Measurements from ENCODE around the gene ITGA2. TPM values are rescaled to one million over a fixed set of nuclear protein-coding genes. Genes with fewer than 3 reads are reported as not detected.
A peak's percentile ranks its signal among the peaks of the same experiment; 100 is the strongest.
"Not testable (repeated sequence)": the region's sequence is repeated elsewhere in the genome, so short reads cannot be mapped to it uniquely, and the experiment has no call there.

Gene ITGA2
- total RNA-seq, 3 donors from 2014 or later: 8.0 to 20.3 (median 17.6) TPM

DNA sequence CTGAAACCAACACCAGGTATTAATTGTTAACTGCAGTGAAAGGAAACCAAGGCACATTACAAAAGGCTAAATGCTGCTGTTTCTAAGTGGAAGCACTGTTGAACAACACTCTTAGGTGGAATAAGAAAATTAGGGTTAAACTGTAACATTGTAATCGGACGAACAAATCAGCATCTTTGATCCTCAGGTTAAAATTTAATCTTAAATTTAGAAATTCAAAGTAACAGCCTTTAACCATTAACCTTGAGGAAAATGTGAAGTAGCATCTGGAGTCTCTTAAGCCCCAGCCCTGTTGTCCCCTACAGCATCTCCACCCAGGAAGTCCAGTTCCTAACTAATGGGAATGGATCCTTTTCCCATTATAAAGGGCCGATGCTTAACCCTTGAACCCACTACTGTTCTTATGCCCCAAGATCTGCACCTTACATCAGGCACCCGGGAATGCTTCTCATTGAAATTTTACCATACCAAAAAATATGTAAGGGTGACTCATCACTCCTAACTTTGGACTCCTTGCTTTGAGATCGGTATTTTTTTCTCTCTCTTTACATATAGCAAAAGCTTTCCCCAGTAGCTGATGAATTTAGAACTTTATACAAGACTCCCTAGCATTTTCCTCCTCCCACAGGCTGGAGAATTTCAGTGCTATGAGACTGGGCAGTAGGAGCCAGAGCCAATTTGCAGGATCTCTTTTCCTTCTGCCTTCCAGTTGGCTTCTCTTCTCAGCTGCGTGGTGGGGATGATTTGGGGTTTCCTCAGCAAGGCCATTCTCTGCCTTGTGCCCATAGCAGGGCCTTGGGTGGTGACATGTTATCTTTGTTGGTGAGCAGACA, 32.0 kb upstream of the ITGA2 start:
- Histone ChIP-seq H3K36me3 (ENCODE audit: low read depth) (no peaks in the 10 kb centered on the region), H3K4me3 (no peak overlapping the region), H3K9me3 (no peaks in the 10 kb centered on the region), H3K4me1 (ENCODE audit: low read depth) (peaks cover 5% of the 10 kb centered on the region)
- TF ChIP-seq, protein P1, sequence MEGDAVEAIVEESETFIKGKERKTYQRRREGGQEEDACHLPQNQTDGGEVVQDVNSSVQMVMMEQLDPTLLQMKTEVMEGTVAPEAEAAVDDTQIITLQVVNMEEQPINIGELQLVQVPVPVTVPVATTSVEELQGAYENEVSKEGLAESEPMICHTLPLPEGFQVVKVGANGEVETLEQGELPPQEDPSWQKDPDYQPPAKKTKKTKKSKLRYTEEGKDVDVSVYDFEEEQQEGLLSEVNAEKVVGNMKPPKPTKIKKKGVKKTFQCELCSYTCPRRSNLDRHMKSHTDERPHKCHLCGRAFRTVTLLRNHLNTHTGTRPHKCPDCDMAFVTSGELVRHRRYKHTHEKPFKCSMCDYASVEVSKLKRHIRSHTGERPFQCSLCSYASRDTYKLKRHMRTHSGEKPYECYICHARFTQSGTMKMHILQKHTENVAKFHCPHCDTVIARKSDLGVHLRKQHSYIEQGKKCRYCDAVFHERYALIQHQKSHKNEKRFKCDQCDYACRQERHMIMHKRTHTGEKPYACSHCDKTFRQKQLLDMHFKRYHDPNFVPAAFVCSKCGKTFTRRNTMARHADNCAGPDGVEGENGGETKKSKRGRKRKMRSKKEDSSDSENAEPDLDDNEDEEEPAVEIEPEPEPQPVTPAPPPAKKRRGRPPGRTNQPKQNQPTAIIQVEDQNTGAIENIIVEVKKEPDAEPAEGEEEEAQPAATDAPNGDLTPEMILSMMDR (IDR thresholded peaks at IDR 0.05): no peak
- DNase-seq (no peak), ATAC-seq (peak; percentile 69)
- intact Hi-C loops (cut with DNase I, micrococcal nuclease): no loop called here

DNA sequence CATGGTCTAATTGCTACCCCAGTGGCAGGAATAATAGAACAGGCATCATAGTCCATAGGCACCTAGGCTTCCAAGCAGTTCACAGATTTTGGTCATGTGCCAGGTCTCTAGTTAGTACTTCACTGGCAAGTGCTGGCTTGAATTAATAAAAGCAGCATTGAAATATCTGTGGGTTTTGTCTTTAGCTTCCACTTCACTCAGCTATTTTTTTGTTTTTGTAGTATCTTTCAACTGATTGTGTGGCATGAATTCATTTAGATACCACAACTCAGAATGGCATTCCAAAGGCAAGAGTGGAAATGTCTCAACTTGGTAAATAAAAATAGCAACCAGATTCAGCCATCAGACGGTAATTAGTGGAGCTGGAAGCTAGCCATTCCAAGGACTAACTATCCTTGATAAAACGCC, 27.9 kb upstream of the ITGA2 start:
- Histone ChIP-seq H3K36me3 (ENCODE audit: low read depth) (no peaks in the 10 kb centered on the region), H3K9me3 (no peaks in the 10 kb centered on the region), H3K4me3 (no peak overlapping the region), H3K4me1 (ENCODE audit: low read depth) (peaks cover 5% of the 10 kb centered on the region)
- ATAC-seq: no peak
- TF ChIP-seq, protein P1 (IDR thresholded peaks at IDR 0.05): no peak
- DNase-seq: no peak
- intact Hi-C loops (cut with DNase I, micrococcal nuclease): no loop called here

DNA sequence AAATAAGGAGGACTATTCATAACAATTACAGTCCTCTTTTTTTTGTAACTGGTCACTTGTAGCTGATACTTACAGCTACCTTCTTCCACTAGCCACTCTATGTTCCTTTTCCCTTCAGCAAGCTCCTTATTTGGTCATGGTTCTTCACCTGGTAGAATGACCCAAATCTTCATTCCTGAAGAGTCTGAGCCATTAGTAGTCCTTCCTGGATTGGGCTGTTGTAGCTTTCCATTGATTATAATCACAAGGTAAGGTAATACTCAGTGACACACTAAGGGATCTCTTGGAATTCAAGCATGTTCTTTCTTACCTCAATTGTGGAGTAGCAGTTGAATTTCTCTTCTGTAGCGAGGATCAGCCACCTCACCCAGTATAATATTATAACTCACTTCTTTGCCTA, 25.5 kb upstream of the ITGA2 start:
- intact Hi-C loops (cut with DNase I, micrococcal nuclease): no loop called here
- H3K9me3 ChIP-seq: no peaks in the 10 kb centered on the region
- H3K4me1 ChIP-seq (ENCODE audit: low read depth): no peaks in the 10 kb centered on the region
- no peak overlapping the region for H3K4me3 ChIP-seq
- DNase-seq (no peak), ATAC-seq (no peak)
- TF ChIP-seq, protein P1 (IDR thresholded peaks at IDR 0.05): no peak
- H3K36me3 ChIP-seq (ENCODE audit: low read depth): no peaks in the 10 kb centered on the region

- Histone ChIP-seq H3K4me1 (ENCODE audit: low read depth) (no peaks in the 10 kb centered on the region), H3K4me3 (no peak overlapping the region), H3K36me3 (ENCODE audit: low read depth) (no peaks in the 10 kb centered on the region), H3K9me3 (no peaks in the 10 kb centered on the region)
- TF ChIP-seq, protein P1 (IDR thresholded peaks at IDR 0.05): no peak
- DNase-seq: no peak
- ATAC-seq: peak; percentile 44
- intact Hi-C loops (cut with DNase I, micrococcal nuclease): no loop called here
Observed at GRCh38 chr5:52964138-52964537, 25.0 kb upstream of the ITGA2 start.

DNA sequence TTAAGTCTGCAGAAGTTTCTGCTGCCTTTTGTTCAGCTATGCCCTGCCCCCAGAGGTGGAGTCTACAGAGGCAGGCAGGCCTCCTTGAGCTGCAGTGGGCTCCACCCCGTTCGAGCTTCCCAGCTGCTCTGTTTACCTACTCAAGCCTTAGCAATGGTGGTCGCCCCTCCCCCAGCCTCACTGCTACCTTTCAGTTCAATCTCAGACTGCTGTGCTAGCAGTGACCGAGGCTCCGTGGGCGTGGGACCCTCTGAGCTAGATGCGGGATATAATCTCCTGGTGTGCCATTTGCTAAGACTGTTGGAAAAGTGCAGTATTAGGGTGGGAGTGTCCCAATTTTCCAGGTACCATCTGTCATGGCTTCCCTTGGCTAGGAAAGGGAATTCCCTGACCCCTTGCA, 13.0 kb upstream of the ITGA2 start:
- H3K36me3 ChIP-seq (ENCODE audit: low read depth); ATAC-seq; intact Hi-C loops (cut with DNase I, micrococcal nuclease); H3K4me3 ChIP-seq; DNase-seq; H3K9me3 ChIP-seq; H3K4me1 ChIP-seq (ENCODE audit: low read depth): not testable (repeated sequence)

DNA sequence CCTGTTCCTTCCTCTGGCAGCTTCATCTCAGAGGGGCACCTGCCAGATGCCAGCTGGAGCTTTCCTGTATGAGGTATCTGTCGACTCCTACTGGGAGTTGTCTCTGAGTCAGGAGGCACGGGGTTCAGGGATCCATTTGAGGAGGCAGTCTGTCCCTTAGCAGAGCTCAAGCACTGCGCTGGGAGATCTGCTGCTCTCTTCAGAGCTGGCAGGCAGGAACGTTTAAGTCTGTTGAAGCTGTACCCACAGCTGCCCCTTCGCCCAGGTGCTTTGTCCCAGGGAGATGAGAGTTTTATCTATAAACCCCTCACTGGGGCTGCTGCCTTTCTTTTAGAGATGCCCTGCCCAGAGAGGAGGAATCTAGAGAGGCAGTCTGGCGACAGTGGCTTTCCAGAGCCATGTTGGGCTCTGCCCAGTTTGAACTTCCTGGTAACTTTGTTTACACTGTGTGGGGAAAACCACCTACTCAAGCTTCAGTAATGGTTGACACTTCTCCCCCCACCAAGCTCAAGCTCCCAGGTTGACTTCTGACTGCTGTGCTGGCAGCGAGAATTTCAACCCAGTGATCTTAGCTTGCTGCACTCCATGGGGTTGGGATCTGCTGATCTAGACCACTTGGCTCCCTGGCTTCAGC, 11.8 kb upstream of the ITGA2 start:
- H3K4me3 ChIP-seq: no peak overlapping the region
- ATAC-seq (peak; percentile 80), DNase-seq (no peak)
- TF ChIP-seq, protein P1 (IDR thresholded peaks at IDR 0.05): no peak
- intact Hi-C loops (cut with DNase I, micrococcal nuclease): no loop called here
- H3K36me3 ChIP-seq (ENCODE audit: low read depth): no peaks in the 10 kb centered on the region
- H3K9me3 ChIP-seq: peaks cover 4% of the 10 kb centered on the region
- H3K4me1 ChIP-seq (ENCODE audit: low read depth): no peaks in the 10 kb centered on the region
